ENCODE data around the gene PPIL1. TPM values are rescaled to one million over a fixed set of nuclear protein-coding genes. Genes with fewer than 3 reads are reported as not detected.

The PPIL1 gene
- total and polyA plus RNA-seq, 2 of the 4 experiments (the other 2 are of a cell fraction), result 28.4 to 58.4 TPM

DNA sequence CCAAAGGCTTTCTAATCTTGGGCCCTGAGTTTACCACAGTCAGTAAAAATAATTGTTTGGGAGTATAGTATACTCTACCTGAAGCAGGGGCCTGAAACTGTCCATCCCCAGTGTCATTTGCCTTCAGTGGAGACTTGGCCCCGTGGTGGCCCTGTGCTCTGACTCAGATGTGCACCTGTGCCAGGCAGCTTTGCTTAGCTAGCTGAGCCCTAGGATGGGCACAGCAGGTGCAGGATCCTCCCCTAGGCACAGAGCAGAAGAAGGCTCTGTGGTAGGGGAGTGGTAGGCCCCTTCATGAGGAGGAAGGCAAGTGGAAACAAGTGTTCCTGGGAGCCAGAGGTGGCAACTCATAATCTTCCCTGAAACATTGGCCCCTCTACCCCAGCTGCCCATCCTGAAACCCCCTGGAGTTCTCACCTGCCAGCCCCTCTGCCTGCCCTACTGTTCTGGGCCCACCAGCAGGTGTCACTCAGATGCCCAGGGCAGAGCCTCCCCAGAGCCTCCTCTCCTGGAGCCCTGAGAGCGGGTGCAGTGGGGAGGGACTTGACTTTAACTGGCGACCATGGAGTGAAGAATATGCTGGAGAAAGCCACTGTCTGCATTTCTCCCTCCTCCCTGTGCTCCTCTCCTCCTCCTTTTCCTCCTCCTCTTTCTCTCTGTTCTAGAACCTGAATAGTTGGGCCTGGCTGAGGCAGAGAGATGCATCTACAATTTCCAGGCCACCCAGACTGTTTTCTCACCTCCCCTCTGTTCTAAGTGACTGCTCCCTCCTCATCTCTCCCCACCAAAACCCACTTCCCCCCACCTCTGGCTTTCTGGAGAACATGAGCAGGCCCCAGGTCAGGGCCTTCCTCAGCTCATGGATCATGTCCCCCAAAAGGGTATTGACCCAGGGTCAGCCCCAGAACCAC is 38.2 kb downstream of the PPIL1 start (continued):
- TF ChIP-seq SMC3 (IDR thresholded peaks at IDR 0.05; ENCODE audit: low read depth, low read length), result no peak
- TF ChIP-seq FOS (IDR thresholded peaks at IDR 0.05; ENCODE audit: low read depth, low read length), result no peak

- CTCF ChIA-PET, result interaction anchor here (0.6 kb wide), 1 partner anchor 27 kb away, joined by 4 read pairs; no protein-coding TSS in a partner anchor
- Histone ChIP-seq H3K27me3 (ENCODE audit: control insufficient read depth, insufficient read depth, low read length) (peaks cover 50% of the 10 kb centered on the region), H3K27ac (ENCODE audit: insufficient read depth, low read length) (no peak overlapping the region), H4K8ac (ENCODE audit: low read depth in 2 of 2, low read length in 2 of 2) (no peak overlapping the region), H3K9me1 (ENCODE audit: insufficient read depth, low read length) (no peaks in the 10 kb centered on the region), H3K23ac (ENCODE audit: low read depth, low read length) (no peak overlapping the region), H4K5ac (ENCODE audit: low read depth, low read length) (no peak overlapping the region), H2AFZ (replicated peaks; ENCODE audit: low read length, poor library complexity) (peak overlapping the region; percentile 39), H3K14ac (replicated peaks; ENCODE audit: low read depth, low read length) (no peak overlapping the region), H3K4me2 (ENCODE audit: low read depth, low read length) (no peak overlapping the region), H3K79me1 (ENCODE audit: low read depth in 1 of 2, low read length in 2 of 2) (no peaks in the 10 kb centered on the region), H3K56ac (ENCODE audit: extremely low read depth, insufficient read depth, low read length) (no peak overlapping the region), H2BK120ac (ENCODE audit: low read depth, low read length) (no peak overlapping the region), H3K4me3 (ENCODE audit: insufficient read depth, low read depth, low read length) (no peak overlapping the region), H2AK9ac (replicated peaks; ENCODE audit: low read depth, low read length, poor library complexity) (no peak overlapping the region), H2BK15ac (ENCODE audit: low read depth, low read length) (no peak overlapping the region), H3K4ac (ENCODE audit: low read depth, low read length) (no peak overlapping the region), H2BK5ac (ENCODE audit: low read depth, low read length, poor library complexity, severe bottlenecking) (no peak overlapping the region), H3K36me3 (ENCODE audit: control insufficient read depth, insufficient read depth, low read length) (no peaks in the 10 kb centered on the region), H3K18ac (ENCODE audit: low read depth, low read length) (no peak overlapping the region), H2AK5ac (ENCODE audit: low read depth, low read length) (no peak overlapping the region), H2BK20ac (ENCODE audit: low read depth, low read length) (no peak overlapping the region), H3K9me3 (ENCODE audit: control insufficient read depth, insufficient read depth, low read length) (no peaks in the 10 kb centered on the region), H3K4me1 (ENCODE audit: control insufficient read depth, insufficient read depth, low read length) (peaks cover 2% of the 10 kb centered on the region; the same call in 1 of the 2 replicates), H4K20me1 (ENCODE audit: insufficient read depth, low read length) (no peaks in the 10 kb centered on the region), H3K9ac (ENCODE audit: low read depth, low read length) (no peak overlapping the region), H4K91ac (ENCODE audit: insufficient read depth, low read depth, low read length) (no peak overlapping the region)
- TF ChIP-seq CHD1 (IDR thresholded peaks at IDR 0.05; ENCODE audit: low read depth, low read length) (no peak), ELK1 (IDR thresholded peaks at IDR 0.05; ENCODE audit: borderline replicate concordance, low read depth, low read length) (no peak), MAFK (IDR thresholded peaks at IDR 0.05; ENCODE audit: low read depth, low read length) (no peak), RFX5 (IDR thresholded peaks at IDR 0.05; ENCODE audit: low read depth, low read length) (no peak), CEBPB (IDR thresholded peaks at IDR 0.05; ENCODE audit: low read depth, low read length) (no peak), RCOR1 (IDR thresholded peaks at IDR 0.05; ENCODE audit: insufficient replicate concordance, low read length) (no peak), NFE2L2 (IDR thresholded peaks at IDR 0.05; ENCODE audit: low read depth, low read length) (no peak), RAD21 (IDR thresholded peaks at IDR 0.05; ENCODE audit: low read length) (no peak), POLR2A (IDR thresholded peaks at IDR 0.05; ENCODE audit: low read depth, low read length) (no peak), FOS (IDR thresholded peaks at IDR 0.05; ENCODE audit: low read depth, low read length) (no peak), BHLHE40 (IDR thresholded peaks at IDR 0.05; ENCODE audit: low read depth, low read length) (no peak)
- DNase-seq (no peak), ATAC-seq (ENCODE audit: low read depth) (0 out of 2 replicates have a peak, but pooled peaks have one; percentile 28)
- intact Hi-C loops (cut with micrococcal nuclease), result loop anchor here (5.0 kb wide), 1 partner anchor 42 kb away; no protein-coding TSS in a partner anchor
- in situ Hi-C loops (cut with MboI; ENCODE audit: low sequenced_read_pairs), result no loop called here
- POLR2A ChIA-PET (ENCODE audit: unreplicated experiment), result interaction anchor here (0.5 kb wide), 1 partner anchor 40 kb away, joined by 3 read pairs; the partner anchor contains the start of gene PPIL1
- no TSS peak for BruUV-seq (replicated peaks)
- dilution Hi-C loops (cut with HindIII; ENCODE audit: low sequenced_read_pairs, unreplicated experiment), result no loop called here
- 14% methylated on average over 1 of the region's 17 CpGs; no CpG with 5 or more reads in 1 of the 2 experiments for WGBS, 2 experiments (ENCODE audit: extremely low coverage in 2 of 2, insufficient read length in 1 of 2)
Observed at GRCh38 chr6:36834576-36835341, 39.8 kb downstream of the PPIL1 start.

Data from IMR-90 (cell line).